A673 (cell line): ENCODE measurements around the gene HRH2.

Source experiments
- EZH2 ChIP-seq: fragments of 200-600 bp; sonication (generic); IDR thresholded peaks from 2 replicates; pipeline ENCODE4 v1.6.1; 2017; ENCODE audit warnings: borderline replicate concordance, low read depth, mild to moderate bottlenecking, mixed read lengths, antibody characterized with exemption, low read length; ENCODE audit not compliant: poor library complexity, severe bottlenecking
- TF ChIP-seq, protein P1 (sequence below): fragments of 300-800, 200-600 bp; sonication (generic); conservative IDR thresholded peaks from 2 replicates; pipeline ENCODE4 v1.5.1; 2017; ENCODE audit warnings: low read depth, mild to moderate bottlenecking, antibody characterized with exemption, low read length, moderate library complexity, mixed read lengths

DNA sequence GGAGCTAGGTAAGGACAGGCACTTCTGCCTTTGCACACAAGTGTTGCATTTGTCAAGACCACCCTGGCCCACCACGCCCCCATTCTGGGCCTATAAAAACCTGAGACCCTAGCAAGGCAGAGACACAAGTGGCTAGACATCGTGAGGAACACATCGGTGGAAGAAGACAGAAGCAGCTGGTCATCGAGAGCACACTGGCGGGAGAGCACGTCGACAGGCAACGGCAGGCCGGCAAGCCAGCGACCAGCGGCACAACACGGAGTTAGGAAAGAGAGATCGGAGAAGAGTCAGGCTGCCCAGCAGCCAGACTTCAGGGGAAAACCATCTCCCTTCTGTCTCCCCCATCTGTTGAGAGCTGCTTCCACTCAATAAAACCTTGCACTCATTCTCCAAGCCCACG is 76.1 kb downstream of the HRH2 start:
- TF ChIP-seq, protein P1, sequence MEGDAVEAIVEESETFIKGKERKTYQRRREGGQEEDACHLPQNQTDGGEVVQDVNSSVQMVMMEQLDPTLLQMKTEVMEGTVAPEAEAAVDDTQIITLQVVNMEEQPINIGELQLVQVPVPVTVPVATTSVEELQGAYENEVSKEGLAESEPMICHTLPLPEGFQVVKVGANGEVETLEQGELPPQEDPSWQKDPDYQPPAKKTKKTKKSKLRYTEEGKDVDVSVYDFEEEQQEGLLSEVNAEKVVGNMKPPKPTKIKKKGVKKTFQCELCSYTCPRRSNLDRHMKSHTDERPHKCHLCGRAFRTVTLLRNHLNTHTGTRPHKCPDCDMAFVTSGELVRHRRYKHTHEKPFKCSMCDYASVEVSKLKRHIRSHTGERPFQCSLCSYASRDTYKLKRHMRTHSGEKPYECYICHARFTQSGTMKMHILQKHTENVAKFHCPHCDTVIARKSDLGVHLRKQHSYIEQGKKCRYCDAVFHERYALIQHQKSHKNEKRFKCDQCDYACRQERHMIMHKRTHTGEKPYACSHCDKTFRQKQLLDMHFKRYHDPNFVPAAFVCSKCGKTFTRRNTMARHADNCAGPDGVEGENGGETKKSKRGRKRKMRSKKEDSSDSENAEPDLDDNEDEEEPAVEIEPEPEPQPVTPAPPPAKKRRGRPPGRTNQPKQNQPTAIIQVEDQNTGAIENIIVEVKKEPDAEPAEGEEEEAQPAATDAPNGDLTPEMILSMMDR, result no peak
- TF ChIP-seq EZH2, result no peak
